AG20443 (cell line): ENCODE measurements around the gene MAP2K1.

ENCODE experiments used
- DNase-seq: peaks from one replicate; pipeline ENCODE4 v3.0.0; 2012; ENCODE audit warnings: low spot score, mixed read lengths

The MAP2K1 gene

DNA sequence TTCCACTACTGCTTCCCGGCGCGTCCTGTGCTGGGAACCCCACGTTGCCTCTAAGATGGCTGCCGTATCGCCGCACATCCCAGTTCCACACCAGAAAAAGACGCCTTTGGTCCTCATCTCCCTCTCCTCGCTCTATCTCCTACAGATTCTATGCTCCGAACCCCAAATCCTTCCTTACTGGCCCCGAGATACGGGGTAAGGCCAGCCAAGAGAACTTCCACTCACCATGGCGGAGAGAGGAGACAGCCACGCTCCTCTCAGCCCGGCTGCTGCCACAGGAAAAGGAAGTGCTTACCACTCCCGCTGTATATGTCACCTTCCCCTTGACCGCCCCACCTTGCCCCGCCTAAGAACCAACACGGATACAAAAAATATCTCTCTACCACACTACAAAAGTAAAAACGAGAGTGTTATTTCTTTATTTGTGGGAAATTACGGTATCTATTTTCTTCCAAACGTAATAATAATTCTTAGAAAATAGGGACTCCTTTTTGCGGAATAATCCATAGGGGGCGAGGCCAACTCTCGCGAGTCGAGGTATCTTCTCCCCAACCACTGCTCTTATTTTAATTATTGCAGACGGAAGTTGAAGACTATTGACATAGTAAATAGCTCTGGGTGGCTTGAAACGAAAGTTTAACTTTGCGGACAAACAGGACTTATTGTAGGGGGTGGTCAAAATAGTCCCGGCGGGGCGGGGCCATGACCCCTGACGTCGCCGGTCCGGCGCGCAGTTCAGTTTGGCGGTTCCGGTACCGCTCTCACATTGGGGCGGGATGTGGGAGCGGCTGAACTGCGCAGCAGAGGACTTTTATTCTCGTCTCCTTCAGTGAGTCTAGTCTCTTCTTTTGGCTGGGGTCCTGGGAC, 118.1 kb downstream of the MAP2K1 start, which contains the start of the genes RPL4 and ZWILCH:
Gene RPL4 (minus strand): TSS at position 293 of the 867 bp plus-strand sequence. CDS start 65 bp downstream, at position 228.
Gene ZWILCH (plus strand): TSS at position 764 of the 867 bp plus-strand sequence. CDS start 13 bp downstream, at position 777.
- DNase-seq: peak; percentile 92

DNA sequence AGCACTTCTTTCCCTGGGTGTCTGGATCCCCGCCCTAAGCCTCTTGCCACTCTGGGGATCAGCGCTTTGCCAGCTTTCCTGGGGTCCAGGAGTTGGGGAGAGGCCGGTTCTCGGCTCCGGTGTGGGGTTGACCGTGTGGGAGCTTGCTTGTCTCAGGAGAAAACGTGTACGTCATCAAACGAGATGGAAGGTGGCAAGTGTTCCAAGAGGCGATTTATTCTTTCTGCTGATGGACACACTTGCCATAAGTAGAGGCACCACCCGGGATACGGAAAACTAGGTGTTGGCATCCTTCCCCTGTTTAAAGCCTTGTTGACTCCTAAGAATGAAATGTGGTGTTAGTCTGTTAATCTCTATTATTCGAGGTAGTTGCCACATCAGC, 118.7 kb downstream of the MAP2K1 start:
- no peak for DNase-seq

GRCh38 chr15:66505818-66506217, 119.1 kb downstream of the MAP2K1 start:
- DNase-seq: no peak

DNA sequence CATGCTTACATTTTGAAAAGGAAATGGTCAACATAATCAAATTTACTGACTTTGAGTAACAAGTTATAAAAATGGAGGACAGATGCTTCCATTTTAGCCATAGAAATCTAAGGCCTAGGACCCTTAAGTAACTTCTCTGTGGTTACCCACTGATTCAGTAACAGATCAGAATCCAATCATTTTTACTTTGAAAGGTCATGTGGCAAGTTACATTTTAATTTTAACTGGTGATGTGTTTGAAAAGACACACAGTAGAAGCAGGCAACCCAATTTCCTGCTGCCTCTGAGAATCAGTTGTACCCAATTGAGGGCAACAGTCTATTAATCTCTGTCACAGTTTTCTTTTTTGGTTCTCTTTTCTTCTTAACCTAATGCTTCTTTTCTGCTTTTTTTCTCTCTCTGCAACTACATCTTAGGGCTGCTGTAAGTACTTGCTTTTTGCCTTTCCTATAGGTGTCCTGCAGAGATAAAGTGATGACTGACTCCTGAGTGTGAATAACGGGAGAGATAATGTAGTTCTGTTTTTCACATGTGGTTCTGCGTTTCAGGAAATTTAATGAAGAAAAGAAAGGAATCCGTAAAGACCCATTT, 121.7 kb downstream of the MAP2K1 start:
- DNase-seq: no peak

GRCh38 chr15:66514586-66514985, 127.9 kb downstream of the MAP2K1 start:
- DNase-seq: no peak

DNA sequence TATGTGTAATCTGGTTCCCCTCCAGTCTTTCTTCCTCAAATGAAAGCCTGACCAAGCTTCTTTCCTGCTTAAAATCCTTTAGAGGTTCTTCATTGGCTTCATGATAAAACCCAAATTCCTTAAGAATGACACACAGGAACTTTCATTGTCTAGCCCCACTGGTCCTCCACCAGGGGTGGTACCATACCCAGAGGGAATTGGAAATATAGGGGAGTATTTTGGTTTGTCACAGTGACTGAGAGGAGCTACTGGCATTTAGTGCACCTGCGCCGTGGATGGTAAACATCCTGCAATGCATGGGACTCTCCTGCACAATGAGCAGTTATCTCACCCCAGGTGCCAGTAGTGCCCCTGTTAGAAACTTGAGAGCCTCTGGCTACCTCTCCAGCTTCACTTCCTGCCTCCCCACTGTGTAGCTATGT, 129.2 kb downstream of the MAP2K1 start:
- DNase-seq: peak; percentile 33

GRCh38 chr15:66523926-66524325, 137.2 kb downstream of the MAP2K1 start:
- no peak for DNase-seq

DNA sequence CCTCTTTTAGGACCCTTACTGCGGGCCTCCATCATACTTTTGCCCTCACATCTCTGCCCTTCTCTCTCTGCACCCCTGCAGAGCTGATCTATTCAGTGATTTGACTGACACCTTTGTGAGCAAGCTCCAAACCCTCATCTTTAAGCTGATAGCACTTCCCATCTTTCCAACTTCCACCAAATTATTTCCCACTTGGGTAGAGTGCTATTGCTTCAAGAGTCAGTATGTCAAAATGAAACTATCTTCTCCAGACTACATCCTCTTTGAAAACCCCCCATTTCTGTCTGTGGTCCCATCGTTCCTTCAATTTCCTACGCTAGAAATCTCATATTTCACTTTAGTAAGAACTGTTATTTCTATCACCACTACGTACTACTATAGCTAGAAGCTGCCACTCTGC, 138.1 kb downstream of the MAP2K1 start:
- DNase-seq: no peak

DNA sequence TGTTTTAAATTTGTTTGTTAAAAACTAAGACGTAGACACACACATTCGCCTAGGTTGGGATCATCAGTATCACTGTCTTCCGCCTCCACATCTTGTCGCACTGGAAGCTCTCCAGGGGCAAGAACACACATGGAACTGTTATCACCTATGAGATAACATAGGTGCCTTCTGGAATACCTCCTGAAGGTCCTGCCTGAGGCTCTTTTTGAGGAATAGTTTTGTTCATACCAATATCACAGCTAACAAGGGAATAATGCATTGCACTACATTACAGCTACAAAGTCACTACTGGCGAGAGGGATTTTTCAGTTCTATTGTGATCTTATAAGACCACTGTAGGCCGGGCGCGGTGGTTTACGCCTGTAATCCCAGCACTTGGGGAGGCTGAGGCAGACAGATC, 148.3 kb downstream of the MAP2K1 start:
- DNase-seq: no peak
